GM21367 (cell line): Measurements from ENCODE around the gene FOXE3.

Experiments used
- ATAC-seq: cut with Tn5 transposase; IDR thresholded peaks from one replicate; pipeline ENCODE4 v1.9.1; 2021; ENCODE audit not compliant: unreplicated experiment

The FOXE3 gene

GRCh38 chr1:47403321-47403910 lies 12.7 kb upstream of the FOXE3 start:
- no peak for ATAC-seq

GRCh38 chr1:47405697-47406096 lies 10.4 kb upstream of the FOXE3 start:
- no peak for ATAC-seq

GRCh38 chr1:47406966-47407365 lies 9.1 kb upstream of the FOXE3 start:
- no peak for ATAC-seq

GRCh38 chr1:47407481-47407880 lies 8.6 kb upstream of the FOXE3 start:
- ATAC-seq, result no peak

GRCh38 chr1:47409311-47410067 lies 6.6 kb upstream of the FOXE3 start:
- no peak for ATAC-seq

GRCh38 chr1:47410068-47410455 lies 6.0 kb upstream of the FOXE3 start:
- no peak for ATAC-seq

GRCh38 chr1:47411436-47411835 lies 4.6 kb upstream of the FOXE3 start:
- ATAC-seq, result no peak

- no peak for ATAC-seq
Observed at GRCh38 chr1:47412437-47412836, 3.6 kb upstream of the FOXE3 start.

- ATAC-seq, result no peak
Observed at GRCh38 chr1:47416319-47417169, 459 bp downstream of the FOXE3 start.

GRCh38 chr1:47417170-47418044 lies 1.3 kb downstream of the FOXE3 start:
- no peak for ATAC-seq

- no peak for ATAC-seq
Observed at GRCh38 chr1:47418122-47418521, 2.0 kb downstream of the FOXE3 start.

- no peak for ATAC-seq
Observed at GRCh38 chr1:47418681-47419325, 2.7 kb downstream of the FOXE3 start.

- ATAC-seq, result no peak
Observed at GRCh38 chr1:47420547-47420946, 4.5 kb downstream of the FOXE3 start.

GRCh38 chr1:47423872-47424271 lies 7.8 kb downstream of the FOXE3 start:
- no peak for ATAC-seq

GRCh38 chr1:47424336-47424982 lies 8.4 kb downstream of the FOXE3 start:
- ATAC-seq, result no peak

- no peak for ATAC-seq
Observed at GRCh38 chr1:47431534-47431933, 15.4 kb downstream of the FOXE3 start.

GRCh38 chr1:47432071-47433036 lies 16.3 kb downstream of the FOXE3 start:
- ATAC-seq, result peak; percentile 32

- no peak for ATAC-seq
Observed at GRCh38 chr1:47433037-47433421, 16.9 kb downstream of the FOXE3 start.
